Gastrocnemius medialis (tissue), 4 donors: ENCODE data around the gene G6PC2.

ENCODE experiments used
- POLR2A ChIP-seq, 2 donors: fragments of 450-650 bp; IDR thresholded peaks; one replicate each; pipeline ENCODE4 v1.6.1; 2017; ENCODE audit warnings: antibody characterized with exemption in 2 of 2, mild to moderate bottlenecking in 2 of 2, moderate library complexity in 2 of 2
- TF ChIP-seq, protein P1 (sequence below), 5 experiments: fragments of 450-650 bp in 3 of 5; fragments of 200-600 bp in 2 of 5; sonication (generic) in 2 of 5; IDR thresholded peaks in 4 of 5; conservative IDR thresholded peaks in 1 of 5; 1 replicate in 4 of 5; 2 replicates in 1 of 5; pipeline ENCODE4 v1.5.1; 2016 to 2019; ENCODE audit warnings: antibody characterized with exemption in 5 of 5, mild to moderate bottlenecking in 3 of 5, moderate library complexity in 3 of 5

DNA sequence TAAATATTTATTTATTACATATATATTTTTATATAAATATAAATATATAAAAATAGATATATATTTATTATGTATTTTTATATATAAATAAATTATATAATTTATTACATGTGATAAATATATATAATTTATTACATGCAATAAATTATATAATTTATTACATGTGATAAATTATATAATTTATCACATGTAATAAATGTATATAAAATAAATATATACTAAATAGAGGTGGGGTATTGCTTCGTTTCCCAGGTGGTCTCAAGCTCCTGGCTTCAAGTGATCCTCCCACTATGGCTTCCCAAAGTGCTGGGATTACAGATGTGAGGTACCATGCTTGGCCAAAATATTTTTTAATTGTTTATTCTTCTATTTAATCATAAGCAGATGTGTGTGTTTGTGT, 3.6 kb upstream of the G6PC2 start:
- TF ChIP-seq, protein P1, sequence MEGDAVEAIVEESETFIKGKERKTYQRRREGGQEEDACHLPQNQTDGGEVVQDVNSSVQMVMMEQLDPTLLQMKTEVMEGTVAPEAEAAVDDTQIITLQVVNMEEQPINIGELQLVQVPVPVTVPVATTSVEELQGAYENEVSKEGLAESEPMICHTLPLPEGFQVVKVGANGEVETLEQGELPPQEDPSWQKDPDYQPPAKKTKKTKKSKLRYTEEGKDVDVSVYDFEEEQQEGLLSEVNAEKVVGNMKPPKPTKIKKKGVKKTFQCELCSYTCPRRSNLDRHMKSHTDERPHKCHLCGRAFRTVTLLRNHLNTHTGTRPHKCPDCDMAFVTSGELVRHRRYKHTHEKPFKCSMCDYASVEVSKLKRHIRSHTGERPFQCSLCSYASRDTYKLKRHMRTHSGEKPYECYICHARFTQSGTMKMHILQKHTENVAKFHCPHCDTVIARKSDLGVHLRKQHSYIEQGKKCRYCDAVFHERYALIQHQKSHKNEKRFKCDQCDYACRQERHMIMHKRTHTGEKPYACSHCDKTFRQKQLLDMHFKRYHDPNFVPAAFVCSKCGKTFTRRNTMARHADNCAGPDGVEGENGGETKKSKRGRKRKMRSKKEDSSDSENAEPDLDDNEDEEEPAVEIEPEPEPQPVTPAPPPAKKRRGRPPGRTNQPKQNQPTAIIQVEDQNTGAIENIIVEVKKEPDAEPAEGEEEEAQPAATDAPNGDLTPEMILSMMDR (IDR thresholded peaks at IDR 0.05 in 4 of 5, conservative IDR thresholded peaks at IDR 0.05 in 1 of 5): no peak
- TF ChIP-seq POLR2A (IDR thresholded peaks at IDR 0.05): no peak
